K562 (cell line): ENCODE results near the gene C1GALT1C1L. TPM values are rescaled to one million over a fixed set of nuclear protein-coding genes. Genes with fewer than 3 reads are reported as not detected.

Experiments used
- ATAC-seq: fragments of 200-7000 bp; cut with Tn5 transposase; 3 replicates; pipeline ENCODE4 v1.9.1; 2020; ENCODE audit warnings: moderate library complexity
- BruUV-seq: library from RNA; stranded (reverse); fragments of 400-500 nt; replicated peaks from 2 replicates; lab custom pipeline; 2021; lab: Mats Ljungman, UMichigan
- CTCF ChIA-PET: fragments of 300-600 bp; formaldehyde crosslinking; extraction: SDS; loops from one replicate; lab custom pipeline; 2021; ENCODE audit warnings: low intra/inter-chr PET ratio; lab: Yijun Ruan, JAX
- POLR2A ChIA-PET: fragments of 300-600, 350-650 bp; sonication (Branson Sonifier 250); formaldehyde crosslinking; extraction: SDS; loops from one replicate; lab custom pipeline; 2021; ENCODE audit warnings: antibody characterized with exemption, inconsistent platforms; lab: Yijun Ruan, JAX
- DNase-seq, 4 experiments: peaks; one replicate each; pipeline versions ENCODE4 v3.0.0 to v3.0.0-alpha.2; 2011 to 2018; ENCODE audit warnings: low spot score in 3 of 4, mixed read lengths in 3 of 4; ENCODE audit errors: extremely low read depth in 1 of 4
- FAIRE-seq: peaks from 2 replicates; lab custom pipeline; 2011; peaks lifted over from hg19 to GRCh38; lab: Jason Lieb, UNC
- H2AFZ ChIP-seq: 2 replicates; pipeline ENCODE4 v1.6.0; 2011; ENCODE audit warnings: low read depth, low read length, control low read depth, inconsistent platforms
- H3K27ac ChIP-seq: fragments of 200-600 bp; 3 replicates; pipeline ENCODE4 v1.8.0; 2011; ENCODE audit warnings: low read depth, mild to moderate bottlenecking, control low read depth, inconsistent platforms, low read length, moderate library complexity, mixed read lengths; ENCODE audit errors: extremely low read depth
- H3K27me3 ChIP-seq, 2 experiments: fragments of 300-600 bp in 1 of 2; 2 replicates in 1 of 2; 3 replicates in 1 of 2; pipeline versions ENCODE4 v1.6.0 to v1.8.0; 2011; ENCODE audit warnings: inconsistent platforms in 2 of 2, low read length in 2 of 2, mild to moderate bottlenecking in 1 of 2, mixed read lengths in 1 of 2, moderate library complexity in 1 of 2; ENCODE audit not compliant: control insufficient read depth in 2 of 2, insufficient read depth in 2 of 2
- H3K36me3 ChIP-seq: fragments of 300-600 bp; 3 replicates; pipeline ENCODE4 v1.8.0; 2011; ENCODE audit warnings: mild to moderate bottlenecking, low read length, inconsistent platforms; ENCODE audit not compliant: control insufficient read depth, insufficient read depth
- H3K4me1 ChIP-seq, 2 experiments: fragments of 200-600 bp in 1 of 2; replicated peaks in 1 of 2; 2 replicates in 1 of 2; 3 replicates in 1 of 2; pipeline versions ENCODE4 v1.5.1 to v1.8.0; 2011; ENCODE audit warnings: inconsistent platforms in 2 of 2, low read length in 2 of 2, mild to moderate bottlenecking in 1 of 2, mixed read lengths in 1 of 2, moderate library complexity in 1 of 2; ENCODE audit not compliant: control insufficient read depth in 2 of 2, insufficient read depth in 2 of 2
- H3K4me2 ChIP-seq: 2 replicates; pipeline ENCODE4 v1.6.1; 2011; ENCODE audit warnings: low read length, control low read depth, inconsistent platforms, mixed read lengths; ENCODE audit not compliant: insufficient read depth
- H3K4me3 ChIP-seq: fragments of 200-600 bp; sonication (generic), shearing (Covaris generic); 2 replicates; pipeline ENCODE4 v1.5.1; 2016; ENCODE audit warnings: control low read depth, inconsistent platforms
- H3K79me2 ChIP-seq: fragments of 200-600 bp; 3 replicates; pipeline ENCODE4 v1.8.0; 2011; ENCODE audit warnings: low read length, inconsistent platforms; ENCODE audit not compliant: control insufficient read depth, insufficient read depth
- H3K9ac ChIP-seq, 2 experiments: 2 replicates each; pipeline versions ENCODE4 v1.6.0 to v1.6.1; 2011; ENCODE audit warnings: low read depth in 2 of 2, low read length in 2 of 2, control low read depth in 1 of 2, inconsistent platforms in 1 of 2, mild to moderate bottlenecking in 1 of 2, mixed read lengths in 1 of 2; ENCODE audit not compliant: insufficient read depth in 1 of 2
- H3K9me1 ChIP-seq: one replicate; pipeline ENCODE4 v1.6.0; 2011; ENCODE audit warnings: inconsistent platforms, mild to moderate bottlenecking, low read length, moderate library complexity; ENCODE audit not compliant: control insufficient read depth, insufficient read depth
- H3K9me3 ChIP-seq: replicated peaks from 2 replicates; pipeline ENCODE4 v1.5.1; 2011; ENCODE audit warnings: low read depth, low read length, inconsistent platforms; ENCODE audit not compliant: control insufficient read depth, insufficient read depth
- H4K20me1 ChIP-seq: replicated peaks from 2 replicates; pipeline ENCODE4 v1.6.1; 2011; ENCODE audit warnings: low read length, inconsistent platforms, mixed read lengths; ENCODE audit not compliant: control insufficient read depth, insufficient read depth
- PATZ1 ChIP-seq: fragments of 250-450 bp; sonication (Bioruptor Pico); IDR thresholded peaks from 2 replicates; pipeline ENCODE4 v1.5.0; 2020; ENCODE audit warnings: mild to moderate bottlenecking, borderline replicate concordance
- TCF15 ChIP-seq: fragments of 250-450 bp; sonication (Bioruptor Pico); IDR thresholded peaks from 2 replicates; pipeline ENCODE4 v1.8.0; 2022; ENCODE audit warnings: moderate library complexity, mild to moderate bottlenecking, inconsistent platforms
- TRIM25 ChIP-seq: fragments of 450-650 bp; IDR thresholded peaks from 2 replicates; pipeline ENCODE4 v1.7.0; 2016; ENCODE audit warnings: borderline replicate concordance
- XRCC5 ChIP-seq: fragments of 200-400 bp; formaldehyde crosslinking; IDR thresholded peaks from 2 replicates; pipeline ENCODE4 v1.6.1; 2017; ENCODE audit warnings: low read depth, mild to moderate bottlenecking, low read length
- ZBTB40 ChIP-seq, 2 experiments: fragments of 450-650 bp in 1 of 2; sonication (generic) in 1 of 2; formaldehyde crosslinking in 1 of 2; IDR thresholded peaks; 2 replicates each; pipeline versions ENCODE4 v1.7.1 to v1.9.0; 2016 to 2022; ENCODE audit warnings: inconsistent platforms in 1 of 2, mild to moderate bottlenecking in 1 of 2, missing genetic modification reagents in 1 of 2
- ZNF311 ChIP-seq: fragments of 250-450 bp; sonication (Bioruptor Pico); IDR thresholded peaks from 2 replicates; pipeline ENCODE4 v1.4.0; 2020; ENCODE audit warnings: mild to moderate bottlenecking, moderate library complexity
- WGBS: fragments of 100-300 bp; shearing (Covaris generic); methylation state at CpG from one replicate; pipeline ENCODE4 v1.1.6; 2016; ENCODE audit warnings: low coverage, mixed read lengths; ENCODE audit not compliant: insufficient coverage; ENCODE audit errors: missing lambda C conversion rate; 5-methylcytosine and 5-hydroxymethylcytosine counted together
- in situ Hi-C: fragments of 300-500 bp; cut with MboI; formaldehyde crosslinking; loops from 4 replicates; pipeline ENCODE4 v1.15.0; 2018; ENCODE audit warnings: inconsistent platforms, mixed read lengths
- intact Hi-C: fragments of 100-400 bp; cut with micrococcal nuclease; formaldehyde crosslinking; loops from 2 replicates; pipeline ENCODE4 v1.14.2; 2022
- polyA plus RNA-seq, 8 experiments: library from polyadenylated mRNA; depleted of rRNA in 4 of 8; stranded (reverse) in 5 of 8; unstranded in 3 of 8; fragments of >200 nt; fragmentation: Nextera tagmentation in 2 of 8; fragmentation: Illumina TruSeq in 1 of 8; extraction: Ambion mirVana in 2 of 8; extraction: Trizol in 1 of 8; gene quantifications; 2 replicates each; pipeline versions ENCODE4 v1.2.1 to v1.2.3, GENCODE V29; 2011 to 2014; ENCODE audit warnings: inconsistent platforms in 1 of 8, missing spikeins in 1 of 8
- total RNA-seq, 7 experiments: library from RNA; depleted of rRNA in 6 of 7; stranded (reverse); fragments of >200 nt in 6 of 7; fragmentation: Illumina TruSeq in 2 of 7; extraction: Trizol in 2 of 7; gene quantifications; 2 replicates each; pipeline versions ENCODE4 v1.2.1 to v1.2.3, GENCODE V29; 2011 to 2021; ENCODE audit warnings: low replicate concordance in 1 of 7

Gene C1GALT1C1L
- total and polyA plus RNA-seq, 9 of the 15 experiments (the other 6 are each of a cell fraction or from before 2014, with no cell fraction given), result 1.0 to 4.4 (median 1.9) TPM

DNA sequence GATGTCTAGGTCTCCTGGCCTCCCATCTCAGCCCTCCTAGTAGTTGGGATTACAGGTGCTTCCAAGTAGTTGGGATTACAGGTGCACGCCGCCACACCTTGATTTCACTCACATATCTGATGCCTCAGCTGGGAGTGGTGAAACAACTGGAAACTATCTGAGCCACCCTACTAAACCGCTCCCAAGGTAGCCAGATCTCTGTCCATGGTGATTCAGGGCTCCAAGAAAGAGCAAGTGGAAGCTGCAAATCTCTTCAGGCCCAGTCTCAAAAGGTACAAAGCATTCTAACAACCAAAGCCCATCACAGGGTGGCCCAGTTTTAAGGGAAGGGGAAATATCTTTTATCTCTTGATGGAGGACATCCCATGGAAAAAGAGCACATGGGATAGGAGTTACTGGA, 19.0 kb downstream of the C1GALT1C1L start (continued):
- TF ChIP-seq PATZ1, result no peak

- H3K4me1 ChIP-seq, result no peaks in the 10 kb centered on the region
- H3K9ac ChIP-seq, result no peak overlapping the region
- no peak overlapping the region for H3K4me2 ChIP-seq
- DNase-seq (no peak), FAIRE-seq (no peak), ATAC-seq (no peak)
- no peaks in the 10 kb centered on the region for H3K9me3 ChIP-seq
- H3K79me2 ChIP-seq, result no peaks in the 10 kb centered on the region
- POLR2A ChIA-PET, result no interaction called here
- in situ Hi-C loops, result no loop called here
- H3K36me3 ChIP-seq, result no peaks in the 10 kb centered on the region
- no peak overlapping the region for H3K27ac ChIP-seq
- no peaks in the 10 kb centered on the region for H4K20me1 ChIP-seq
- WGBS, result 29% methylated on average over 2 of the region's 2 CpGs
- no peaks in the 10 kb centered on the region for H3K27me3 ChIP-seq
- H3K9me1 ChIP-seq, result no peaks in the 10 kb centered on the region
- intact Hi-C loops, result no loop called here
- CTCF ChIA-PET, result no interaction called here
- no TSS peak for BruUV-seq
- H3K4me3 ChIP-seq, result no peak overlapping the region
- H2AFZ ChIP-seq, result no peak overlapping the region
- TF ChIP-seq TRIM25 (no peak), TCF15 (CRISPR knock-in tag) (no peak), XRCC5 (no peak), ZNF311 (no peak), ZBTB40 (IDR thresholded peaks at IDR 0.05) (no peak), ZBTB40 (CRISPR knock-in tag; IDR thresholded peaks at IDR 0.05) (no peak)
Observed at GRCh38 chr2:43653506-43653905, 22.7 kb downstream of the C1GALT1C1L start.
